OCI-LY7 (cell line): ENCODE measurements around the gene FAM227B. TPM values are rescaled to one million over a fixed set of nuclear protein-coding genes. Genes with fewer than 3 reads are reported as not detected.

Experiments used
- BruUV-seq: library from RNA; stranded (reverse); fragments of 400-500 nt; replicated peaks from 2 replicates; lab custom pipeline; 2021; lab: Mats Ljungman, UMichigan
- CTCF ChIA-PET: fragments of 300-600 bp; sonication (Branson Sonifier 250); formaldehyde crosslinking; loops from one replicate; lab custom pipeline; 2022; ENCODE audit warnings: antibody characterized with exemption; ENCODE audit not compliant: unreplicated experiment; lab: Charles Lee
- POLR2A ChIA-PET: fragments of 300-600 bp; sonication (Branson Sonifier 250); formaldehyde crosslinking; loops from one replicate; lab custom pipeline; 2022; ENCODE audit warnings: antibody characterized with exemption; lab: Charles Lee
- DNase-seq: peaks from one replicate; pipeline ENCODE4 v3.0.0-alpha.2; 2015; ENCODE audit warnings: low spot score
- H2AFZ ChIP-seq: fragments of 200-600 bp; sonication (generic), shearing (Covaris generic); 2 replicates; pipeline ENCODE4 v1.6.1; 2014; ENCODE audit warnings: mild to moderate bottlenecking, antibody characterized with exemption, low read length, moderate library complexity
- H3K27ac ChIP-seq: fragments of 200-600 bp; sonication (generic); 2 replicates; pipeline ENCODE4 v1.5.1; 2014; ENCODE audit warnings: mixed run types, low read depth, mild to moderate bottlenecking, moderate library complexity, low read length, inconsistent platforms; ENCODE audit not compliant: poor library complexity, severe bottlenecking
- H3K36me3 ChIP-seq: fragments of 200-600 bp; sonication (generic); 2 replicates; pipeline ENCODE4 v1.6.1; 2014; ENCODE audit warnings: mild to moderate bottlenecking, antibody characterized with exemption, low read length, moderate library complexity, mixed read lengths; ENCODE audit not compliant: insufficient read depth
- H3K4me1 ChIP-seq: fragments of 200-600 bp; sonication (generic); 2 replicates; pipeline ENCODE4 v1.5.1; 2014; ENCODE audit warnings: mild to moderate bottlenecking, low read length; ENCODE audit not compliant: insufficient read depth, poor library complexity, severe bottlenecking
- H3K4me2 ChIP-seq: fragments of 200-600 bp; sonication (generic); 2 replicates; pipeline ENCODE4 v1.6.1; 2014; ENCODE audit warnings: mild to moderate bottlenecking, low read length
- H3K4me3 ChIP-seq: fragments of 200-600 bp; sonication (generic); 2 replicates; pipeline ENCODE4 v1.5.1; 2014; ENCODE audit warnings: mild to moderate bottlenecking, low read depth, low read length; ENCODE audit not compliant: poor library complexity, severe bottlenecking
- H3K79me2 ChIP-seq: fragments of 200-600 bp; sonication (generic); 2 replicates; pipeline ENCODE4 v1.6.1; 2016; ENCODE audit warnings: low read depth, mild to moderate bottlenecking, low read length, moderate library complexity, mixed read lengths; ENCODE audit not compliant: insufficient read depth
- H3K9me2 ChIP-seq: fragments of 200-600 bp; sonication (generic); 2 replicates; pipeline ENCODE4 v1.6.1; 2016; ENCODE audit warnings: mild to moderate bottlenecking, low read length, mixed read lengths; ENCODE audit not compliant: insufficient read depth
- H3K9me3 ChIP-seq: fragments of 200-600 bp; sonication (generic); 2 replicates; pipeline ENCODE4 v1.6.1; 2014; ENCODE audit warnings: mild to moderate bottlenecking, mixed run types, low read length, mixed read lengths
- H4K20me1 ChIP-seq: fragments of 200-600 bp; sonication (generic); 2 replicates; pipeline ENCODE4 v1.6.1; 2014; ENCODE audit warnings: mild to moderate bottlenecking, antibody characterized with exemption, low read length, moderate library complexity, mixed read lengths; ENCODE audit not compliant: insufficient read depth
- EZH2phosphoT487 ChIP-seq: fragments of 200-600 bp; sonication (generic); IDR thresholded peaks from 2 replicates; pipeline ENCODE4 v1.6.1; 2018; ENCODE audit warnings: low read depth, borderline replicate concordance, mild to moderate bottlenecking, mixed run types, antibody characterized with exemption, low read length, moderate library complexity, mixed read lengths
- intact Hi-C: fragments of 100-400 bp; cut with micrococcal nuclease; formaldehyde crosslinking; loops from one replicate; pipeline ENCODE4 v1.10.0; 2022; ENCODE audit not compliant: unreplicated experiment
- total RNA-seq, 2 experiments: library from RNA; depleted of rRNA in 1 of 2; stranded (reverse); fragments of >200 nt in 1 of 2; shearing (Covaris generic) in 1 of 2; gene quantifications; 2 replicates each; pipeline ENCODE4 v1.2.3, GENCODE V29; 2014 to 2022
- TF ChIP-seq, protein P1 (sequence below): fragments of 200-600 bp; sonication (generic); conservative IDR thresholded peaks from 2 replicates; pipeline ENCODE4 v1.5.1; 2014; ENCODE audit warnings: mild to moderate bottlenecking, antibody characterized with exemption, low read length, moderate library complexity, mixed read lengths

Gene FAM227B
- total RNA-seq, 2 experiments from 2014 or later: 2.9 to 6.2 TPM

DNA sequence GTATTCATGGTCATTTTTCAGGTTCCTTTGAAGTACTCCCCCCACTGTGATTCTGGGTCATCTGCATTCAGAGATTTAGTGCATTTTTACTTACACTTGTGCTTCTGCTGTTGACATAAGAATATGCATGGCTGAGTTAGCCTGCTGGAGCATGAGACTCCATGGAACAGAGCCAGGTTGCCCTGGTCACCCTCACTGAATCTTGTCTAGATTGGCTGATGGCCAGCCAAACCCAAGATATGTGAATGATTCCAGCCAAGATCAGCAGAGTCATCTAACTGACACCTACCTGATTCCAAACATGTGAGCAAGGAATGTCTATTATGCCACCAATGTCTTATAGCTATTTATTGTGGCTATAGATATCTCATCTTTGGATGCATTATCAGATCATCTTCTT, 25.3 kb upstream of the FAM227B start:
- no peak overlapping the region for H3K4me3 ChIP-seq
- intact Hi-C loops: no loop called here
- CTCF ChIA-PET: no interaction called here
- H3K9me2 ChIP-seq: no peaks in the 10 kb centered on the region
- H3K4me1 ChIP-seq: no peaks in the 10 kb centered on the region
- no peak overlapping the region for H2AFZ ChIP-seq
- TF ChIP-seq, protein P1, sequence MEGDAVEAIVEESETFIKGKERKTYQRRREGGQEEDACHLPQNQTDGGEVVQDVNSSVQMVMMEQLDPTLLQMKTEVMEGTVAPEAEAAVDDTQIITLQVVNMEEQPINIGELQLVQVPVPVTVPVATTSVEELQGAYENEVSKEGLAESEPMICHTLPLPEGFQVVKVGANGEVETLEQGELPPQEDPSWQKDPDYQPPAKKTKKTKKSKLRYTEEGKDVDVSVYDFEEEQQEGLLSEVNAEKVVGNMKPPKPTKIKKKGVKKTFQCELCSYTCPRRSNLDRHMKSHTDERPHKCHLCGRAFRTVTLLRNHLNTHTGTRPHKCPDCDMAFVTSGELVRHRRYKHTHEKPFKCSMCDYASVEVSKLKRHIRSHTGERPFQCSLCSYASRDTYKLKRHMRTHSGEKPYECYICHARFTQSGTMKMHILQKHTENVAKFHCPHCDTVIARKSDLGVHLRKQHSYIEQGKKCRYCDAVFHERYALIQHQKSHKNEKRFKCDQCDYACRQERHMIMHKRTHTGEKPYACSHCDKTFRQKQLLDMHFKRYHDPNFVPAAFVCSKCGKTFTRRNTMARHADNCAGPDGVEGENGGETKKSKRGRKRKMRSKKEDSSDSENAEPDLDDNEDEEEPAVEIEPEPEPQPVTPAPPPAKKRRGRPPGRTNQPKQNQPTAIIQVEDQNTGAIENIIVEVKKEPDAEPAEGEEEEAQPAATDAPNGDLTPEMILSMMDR: no peak
- TF ChIP-seq EZH2phosphoT487: no peak
- no TSS peak for BruUV-seq
- no peak for DNase-seq
- H3K4me2 ChIP-seq: no peak overlapping the region
- no peaks in the 10 kb centered on the region for H3K36me3 ChIP-seq
- H3K79me2 ChIP-seq: no peaks in the 10 kb centered on the region
- H3K27ac ChIP-seq: no peak overlapping the region
- no peaks in the 10 kb centered on the region for H3K9me3 ChIP-seq
- no peaks in the 10 kb centered on the region for H4K20me1 ChIP-seq
- POLR2A ChIA-PET: no interaction called here

DNA sequence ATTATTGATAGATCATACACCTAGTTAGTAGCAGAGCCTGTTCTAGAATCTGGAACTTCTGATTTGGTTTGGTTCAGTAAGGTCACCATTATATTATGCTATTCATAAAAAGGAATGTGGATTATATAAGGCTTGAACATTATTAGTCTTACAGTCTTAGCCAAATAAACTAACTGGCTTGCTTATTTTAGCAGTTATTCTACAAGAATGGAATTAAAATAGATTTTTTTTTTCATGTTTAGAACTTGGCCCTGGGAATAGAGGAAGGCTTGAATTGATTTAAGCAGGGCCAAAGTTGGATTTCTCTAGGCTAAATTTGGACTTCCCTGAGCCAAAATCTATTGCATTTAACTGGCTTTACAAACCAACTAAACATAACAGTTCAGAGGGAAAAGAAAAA, 24.7 kb upstream of the FAM227B start:
- intact Hi-C loops: no loop called here
- no peaks in the 10 kb centered on the region for H3K9me3 ChIP-seq
- no peak overlapping the region for H3K27ac ChIP-seq
- no peaks in the 10 kb centered on the region for H3K79me2 ChIP-seq
- no peak for DNase-seq
- no peaks in the 10 kb centered on the region for H3K36me3 ChIP-seq
- POLR2A ChIA-PET: no interaction called here
- no peaks in the 10 kb centered on the region for H3K9me2 ChIP-seq
- no peak overlapping the region for H3K4me3 ChIP-seq
- no TSS peak for BruUV-seq
- H3K4me2 ChIP-seq: no peak overlapping the region
- H2AFZ ChIP-seq: no peak overlapping the region
- TF ChIP-seq, protein P1: no peak
- TF ChIP-seq EZH2phosphoT487: no peak
- CTCF ChIA-PET: no interaction called here
- H3K4me1 ChIP-seq: no peaks in the 10 kb centered on the region
- H4K20me1 ChIP-seq: no peaks in the 10 kb centered on the region

DNA sequence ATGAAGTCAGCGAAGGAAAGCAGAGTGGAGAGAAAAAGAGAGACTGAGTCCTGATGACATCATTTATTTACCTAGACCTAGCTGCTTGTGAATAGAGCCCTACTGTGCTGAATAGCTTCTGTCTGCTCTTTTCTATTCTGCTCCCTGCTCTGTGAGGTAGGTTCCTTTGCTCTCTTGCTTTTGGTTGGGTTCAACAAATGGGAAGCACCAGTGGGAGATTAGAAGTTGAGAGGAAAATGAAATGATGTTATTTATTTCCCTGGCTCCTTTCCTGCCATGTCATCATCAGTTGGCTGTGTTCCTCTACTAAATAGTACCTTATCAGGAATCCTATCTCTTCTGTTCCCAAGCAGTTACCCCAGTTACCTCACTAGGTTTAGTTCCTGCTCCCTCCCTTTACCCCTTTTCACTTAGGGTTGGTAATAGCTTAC, 23.8 kb upstream of the FAM227B start:
- CTCF ChIA-PET: no interaction called here
- no peak overlapping the region for H3K4me2 ChIP-seq
- H3K79me2 ChIP-seq: no peaks in the 10 kb centered on the region
- no peaks in the 10 kb centered on the region for H3K4me1 ChIP-seq
- POLR2A ChIA-PET: no interaction called here
- no peaks in the 10 kb centered on the region for H3K9me3 ChIP-seq
- intact Hi-C loops: no loop called here
- no peak for TF ChIP-seq EZH2phosphoT487
- TF ChIP-seq, protein P1: no peak
- H2AFZ ChIP-seq: no peak overlapping the region
- DNase-seq: no peak
- no peaks in the 10 kb centered on the region for H3K36me3 ChIP-seq
- no peak overlapping the region for H3K27ac ChIP-seq
- H3K9me2 ChIP-seq: no peaks in the 10 kb centered on the region
- H3K4me3 ChIP-seq: no peak overlapping the region
- no peaks in the 10 kb centered on the region for H4K20me1 ChIP-seq
- no TSS peak for BruUV-seq
